NOMO-1 (cell line): Measurements from ENCODE around the gene DUS3L.

Experiments used
- DNase-seq, 2 experiments: peaks; one replicate each; lab custom pipeline; 2025; ENCODE audit not compliant: unreplicated experiment in 2 of 2; lab: John Stamatoyannopoulos, UW

The DUS3L gene

GRCh38 chr19:5790559-5791520, at the start of gene DUS3L:
Gene DUS3L (minus strand): TSS chr19:5791163. CDS start chr19:5791141, 22 bp downstream.
- peak; percentile 97 to 98 for DNase-seq

- peak in 1 of 2 experiments; percentile 13 for DNase-seq
These were observed 48.4 kb upstream of the DUS3L start, which contains the start of gene FUT6 for GRCh38 chr19:5839065-5840017. Gene FUT6 (minus strand): TSS chr19:5839702. CDS start chr19:5832567, 7,135 bp downstream.

- DNase-seq: no peak
These were observed 47.5 kb upstream of the DUS3L start for GRCh38 chr19:5838353-5839064.

- no peak for DNase-seq
These were observed 46.9 kb upstream of the DUS3L start for GRCh38 chr19:5837761-5838352.

- no peak for DNase-seq
These were observed 41.7 kb upstream of the DUS3L start for GRCh38 chr19:5832527-5833216.

- no peak for DNase-seq
These were observed 41.1 kb upstream of the DUS3L start for GRCh38 chr19:5832061-5832460.

- DNase-seq: no peak
These were observed 40.2 kb upstream of the DUS3L start for GRCh38 chr19:5831159-5831558.

GRCh38 chr19:5829567-5830310, 38.8 kb upstream of the DUS3L start:
- no peak for DNase-seq

- DNase-seq: no peak
These were observed 38.0 kb upstream of the DUS3L start for GRCh38 chr19:5828661-5829566.

GRCh38 chr19:5827891-5828660, 37.1 kb upstream of the DUS3L start:
- DNase-seq: peak; percentile 96 to 97

- DNase-seq: no peak
These were observed 36.5 kb upstream of the DUS3L start for GRCh38 chr19:5827342-5827890.

- peak; percentile 13 to 43 for DNase-seq
These were observed 35.8 kb upstream of the DUS3L start for GRCh38 chr19:5826531-5827341.

GRCh38 chr19:5825178-5825577, 34.2 kb upstream of the DUS3L start:
- DNase-seq: no peak

GRCh38 chr19:5824751-5825150, 33.8 kb upstream of the DUS3L start:
- DNase-seq: no peak

- DNase-seq: no peak
These were observed 32.8 kb upstream of the DUS3L start for GRCh38 chr19:5823579-5824281.
